ENCODE results near the gene MESP2.

MESP2 gene

GRCh38 chr15:89776274-89777072, at the start of gene MESP2:
Gene MESP2 (plus strand): TSS chr15:89776332. CDS start chr15:89776358, 26 bp downstream.
- TF ChIP-seq ZFX (IDR thresholded peaks at IDR 0.05; ENCODE audit: borderline replicate concordance) (no peak), CTCF (IDR thresholded peaks at IDR 0.05) (peak; percentile 48)
- peak within 1 kb of the TSS; percentile 42 for H3K27ac ChIP-seq

- no peak for TF ChIP-seq ZFX (IDR thresholded peaks at IDR 0.05; ENCODE audit: borderline replicate concordance)
- TF ChIP-seq CTCF (IDR thresholded peaks at IDR 0.05): no peak
- H3K27ac ChIP-seq: no peak overlapping the region
These were observed 47.9 kb upstream of the MESP2 start for GRCh38 chr15:89728254-89728653.

- H3K27ac ChIP-seq: no peak overlapping the region
- no peak for TF ChIP-seq CTCF (IDR thresholded peaks at IDR 0.05)
- TF ChIP-seq ZFX (IDR thresholded peaks at IDR 0.05; ENCODE audit: borderline replicate concordance): no peak
These were observed 44.9 kb upstream of the MESP2 start for GRCh38 chr15:89731275-89731674.

DNA sequence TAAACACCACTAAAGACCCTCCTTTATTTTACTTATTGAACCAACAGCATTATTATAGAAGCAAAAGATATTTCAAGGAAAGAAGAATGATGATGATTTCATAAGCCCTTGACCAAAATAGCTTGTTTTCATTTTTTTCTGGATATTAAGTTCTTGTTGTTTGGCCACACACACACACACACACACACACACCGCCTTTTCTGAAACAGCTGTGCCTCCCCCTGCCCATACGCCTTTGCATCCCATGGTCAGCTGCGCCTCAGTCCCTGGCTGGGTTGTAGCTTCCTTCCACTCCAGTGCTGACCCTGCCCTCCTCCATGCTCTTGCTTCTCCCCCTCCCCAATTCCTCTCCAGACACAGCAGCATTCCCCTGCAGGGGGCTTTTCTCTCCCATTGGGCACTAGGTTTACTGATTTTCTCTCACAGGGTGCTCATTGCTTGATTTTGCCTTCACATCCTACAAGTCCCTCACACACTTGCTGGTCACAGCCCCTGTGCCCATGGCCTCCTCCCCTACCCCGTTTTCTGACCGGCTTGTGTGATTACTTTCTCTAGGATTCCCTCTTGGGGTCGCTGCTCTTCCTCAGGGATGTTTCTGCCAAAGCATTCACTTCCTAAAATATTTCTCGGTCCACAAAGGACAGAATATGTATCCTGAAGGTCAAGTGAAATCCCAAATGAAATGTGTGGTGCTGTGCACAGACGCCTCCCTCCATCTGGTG, 43.5 kb upstream of the MESP2 start:
- TF ChIP-seq CTCF (IDR thresholded peaks at IDR 0.05) (no peak), ZFX (IDR thresholded peaks at IDR 0.05; ENCODE audit: borderline replicate concordance) (no peak)
- H3K27ac ChIP-seq: no peak overlapping the region

DNA sequence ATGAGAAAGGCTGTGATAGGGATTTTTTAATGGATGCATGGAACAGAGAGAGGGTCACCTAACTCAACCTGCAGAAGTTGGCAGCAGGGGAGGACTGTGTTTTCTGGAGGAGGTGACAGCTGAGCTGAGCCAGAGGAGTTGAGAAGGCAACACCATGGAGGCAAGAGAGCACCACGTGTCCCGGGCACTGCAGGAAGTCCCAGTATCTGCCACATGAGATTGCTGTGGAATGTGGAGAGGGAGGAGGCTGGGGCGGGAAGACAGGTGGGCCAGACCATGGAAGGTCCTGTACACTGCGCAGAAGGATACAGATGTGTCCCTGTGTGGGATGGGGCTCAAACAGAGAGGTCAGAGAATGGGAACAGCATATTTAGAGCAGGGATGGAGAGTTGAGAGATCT, 40.4 kb upstream of the MESP2 start:
- H3K27ac ChIP-seq: no peak overlapping the region
- TF ChIP-seq CTCF (IDR thresholded peaks at IDR 0.05): no peak
- no peak for TF ChIP-seq ZFX (IDR thresholded peaks at IDR 0.05; ENCODE audit: borderline replicate concordance)

GRCh38 chr15:89740137-89740536, 36.0 kb upstream of the MESP2 start:
- TF ChIP-seq CTCF (IDR thresholded peaks at IDR 0.05) (peak; percentile 91), ZFX (IDR thresholded peaks at IDR 0.05; ENCODE audit: borderline replicate concordance) (no peak)
- H3K27ac ChIP-seq: no peak overlapping the region

DNA sequence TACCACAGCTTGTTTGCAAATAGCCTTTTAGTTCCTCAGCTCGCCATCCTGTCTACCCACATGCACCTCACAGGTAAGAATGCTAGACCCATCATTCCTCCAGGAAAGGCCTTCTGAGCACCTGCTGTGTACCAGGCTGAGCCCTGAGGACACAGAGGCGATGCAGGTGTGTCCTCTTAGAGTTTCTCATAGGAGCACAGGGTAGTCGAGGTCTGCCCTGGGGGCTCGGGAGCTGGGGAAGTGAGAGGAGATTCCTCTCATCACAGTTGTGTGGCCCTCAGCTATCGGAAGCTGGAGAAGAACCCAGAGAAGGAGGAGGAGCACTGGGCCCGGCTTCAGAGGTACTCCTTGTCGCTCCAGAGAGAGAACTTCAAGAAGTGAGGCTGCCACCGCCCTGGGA, 33.1 kb upstream of the MESP2 start:
- no peak for TF ChIP-seq ZFX (IDR thresholded peaks at IDR 0.05; ENCODE audit: borderline replicate concordance)
- TF ChIP-seq CTCF (IDR thresholded peaks at IDR 0.05): no peak

More for the DNA sequence above, 33.1 kb upstream of the MESP2 start:
- no peak overlapping the region for H3K27ac ChIP-seq

All from 22Rv1 (cell line).